ENCODE data around the gene RABEPK. TPM values are rescaled to one million over a fixed set of nuclear protein-coding genes. Genes with fewer than 3 reads are reported as not detected.

RABEPK gene, protein sequence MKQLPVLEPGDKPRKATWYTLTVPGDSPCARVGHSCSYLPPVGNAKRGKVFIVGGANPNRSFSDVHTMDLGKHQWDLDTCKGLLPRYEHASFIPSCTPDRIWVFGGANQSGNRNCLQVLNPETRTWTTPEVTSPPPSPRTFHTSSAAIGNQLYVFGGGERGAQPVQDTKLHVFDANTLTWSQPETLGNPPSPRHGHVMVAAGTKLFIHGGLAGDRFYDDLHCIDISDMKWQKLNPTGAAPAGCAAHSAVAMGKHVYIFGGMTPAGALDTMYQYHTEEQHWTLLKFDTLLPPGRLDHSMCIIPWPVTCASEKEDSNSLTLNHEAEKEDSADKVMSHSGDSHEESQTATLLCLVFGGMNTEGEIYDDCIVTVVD
- total RNA-seq: 10 to 100 TPM; 12.0 to 16.3 (median 15.6) TPM
- 19.4 TPM for total RNA-seq (2013)
- 8.4 to 66.1 (median 15.3) reads per million in 29 experiments for total RNA-seq

DNA sequence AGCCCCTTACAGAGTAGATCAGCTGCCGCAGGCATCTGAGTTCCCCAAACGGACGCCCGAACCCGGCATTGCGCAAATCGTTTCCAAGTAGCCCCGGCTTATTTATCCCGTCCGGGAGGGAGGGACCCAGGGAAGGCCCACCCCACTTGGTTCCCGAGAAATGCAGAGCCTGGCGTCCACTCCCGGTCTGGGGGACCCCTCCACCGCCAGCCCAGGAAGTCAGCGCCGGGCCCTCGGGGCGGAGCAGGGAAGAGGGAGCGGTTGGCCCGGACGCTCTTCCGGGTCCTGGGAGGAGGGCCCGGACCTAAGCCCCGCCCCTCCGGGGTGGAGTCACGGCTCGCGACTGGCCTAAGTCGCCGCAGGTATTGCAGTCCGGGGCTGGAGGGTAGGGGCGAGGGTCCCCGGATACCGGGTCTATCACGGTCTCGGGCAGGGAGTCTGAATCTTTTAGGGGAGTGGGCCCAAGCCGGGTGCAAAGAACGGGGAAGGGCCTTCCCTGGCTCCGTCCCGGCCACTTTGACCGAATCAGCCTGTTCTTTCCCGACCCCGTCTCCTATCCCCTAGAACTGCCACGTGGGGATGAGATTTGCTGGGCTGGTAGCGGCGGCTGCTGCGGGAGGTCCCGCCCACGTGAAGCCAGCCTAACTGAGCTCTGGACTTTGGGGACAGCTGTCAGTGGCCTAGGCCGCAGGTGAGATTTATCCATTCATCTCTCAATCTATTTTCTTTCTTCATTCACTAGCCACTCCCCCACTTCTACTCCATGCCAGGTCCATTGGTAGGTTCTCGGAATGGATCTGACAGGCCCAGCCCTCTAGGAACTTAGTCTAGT, at the start of gene RABEPK:
TSS of gene RABEPK (plus strand) at position 327 of the 832 bp plus-strand sequence. CDS start 2,472 bp downstream, outside the sequence.
- WGBS (ENCODE audit: insufficient coverage): under 1% methylated on average over 37 of the region's 51 CpGs
- Mint-ChIP-seq H3K27ac (peak within 1 kb of the TSS; percentile 89 to 90), H3K4me3 (peak within 1 kb of the TSS; percentile 91 to 93 (median 91)), H3K27me3 (no peaks in the 10 kb centered on the region), H3K36me3 (peaks cover 15% of the 10 kb centered on the region), H3K9me3 (no peaks in the 10 kb centered on the region), H3K4me1 (peaks cover 43 to 50% (median 46%) of the 10 kb centered on the region in 3 donors)
- Histone ChIP-seq H3K4me1 (ENCODE audit: control insufficient read depth in 1 of 2, extremely low read depth in 1 of 2, insufficient read depth in 2 of 2, low read length in 2 of 2) (peaks cover 23 to 56% of the 10 kb centered on the region in 2 experiments), H3K27ac (ENCODE audit: low read length) (peak within 1 kb of the TSS; percentile 78), H3K4me3 (ENCODE audit: control insufficient read depth in 1 of 2, extremely low read depth in 1 of 2, low read length in 1 of 2) (peak within 1 kb of the TSS; percentile 83 to 86), H3K27me3 (replicated peaks in 1 of 2; ENCODE audit: control insufficient read depth in 2 of 2, extremely low read depth in 1 of 2, insufficient read depth in 2 of 2, low read length in 1 of 2) (no peaks in the 10 kb centered on the region), H3K9me3 (no peaks in the 10 kb centered on the region), H3K36me3 (ENCODE audit: control insufficient read depth in 2 of 2, extremely low read depth in 1 of 2, insufficient read depth in 1 of 2, low read length in 1 of 2) (peaks cover 2 to 12% of the 10 kb centered on the region in 2 donors)
- ATAC-seq (replicated peaks in 1 of 4) (peak; percentile 98 to 99 (median 98)), DNase-seq (peak; percentile 61 to 93 (median 81))
- ChIA-PET POLR2A (interaction anchor here (0.7 to 1.0 kb wide), 2 partner anchors 37 to 41 kb away, joined by 4 to 13 read pairs; partner anchors contain the start of gene HSPA5 (in 1 of the 2)), CTCF (interaction anchor here (0.5 to 1.3 kb wide), 3 partner anchors 10 to 41 kb away, joined by 3 to 5 read pairs (median 3); partner anchors contain the start of gene HSPA5 (in 1 of the 2))

DNA sequence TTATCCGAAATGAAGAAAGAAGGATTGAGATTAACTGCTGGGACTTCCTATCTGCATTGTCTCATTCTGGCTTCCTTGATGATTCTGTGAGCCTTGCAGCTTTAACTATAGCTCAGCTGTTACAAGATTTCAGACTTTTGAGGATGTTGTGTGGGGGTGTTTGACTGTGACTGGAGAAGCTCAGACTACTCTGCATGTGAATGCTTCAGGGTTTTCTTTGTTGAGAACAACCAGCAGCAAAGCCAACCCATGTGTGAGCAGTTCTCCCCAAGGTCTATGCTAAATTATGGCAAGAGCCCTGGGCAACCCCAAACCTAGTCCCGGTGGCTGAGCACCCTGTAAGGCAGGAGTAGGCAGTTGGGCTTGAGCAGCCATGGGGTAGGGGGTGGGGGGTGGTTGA, 48.6 kb upstream of the RABEPK start:
- Mint-ChIP-seq H3K36me3 (peaks cover 37% of the 10 kb centered on the region), H3K4me3 (no peak overlapping the region), H3K27me3 (no peaks in the 10 kb centered on the region), H3K4me1 (peaks cover 9 to 12% (median 9%) of the 10 kb centered on the region in 3 donors), H3K9me3 (no peaks in the 10 kb centered on the region), H3K27ac (no peak overlapping the region)
- no peak overlapping the region for H3K27ac ChIP-seq (ENCODE audit: low read length)
- POLR2A ChIA-PET: no interaction called here
- DNase-seq (no peak), ATAC-seq (replicated peaks in 1 of 4) (no peak)
- H3K27me3 ChIP-seq (replicated peaks in 1 of 2; ENCODE audit: control insufficient read depth in 2 of 2, extremely low read depth in 1 of 2, insufficient read depth in 2 of 2, low read length in 1 of 2): no peaks in the 10 kb centered on the region
- no peaks in the 10 kb centered on the region for H3K9me3 ChIP-seq
- H3K4me3 ChIP-seq (ENCODE audit: control insufficient read depth in 1 of 2, extremely low read depth in 1 of 2, low read length in 1 of 2): no peak overlapping the region
- peaks cover 0 to 60% of the 10 kb centered on the region in 2 donors for H3K36me3 ChIP-seq (ENCODE audit: control insufficient read depth in 2 of 2, extremely low read depth in 1 of 2, insufficient read depth in 1 of 2, low read length in 1 of 2)
- WGBS (ENCODE audit: insufficient coverage): no CpG with 5 or more reads among the region's 2 CpGs
- CTCF ChIA-PET: interaction anchor here in 1 of 2 donors (0.6 kb wide), 1 partner anchor 22 kb away, joined by 3 read pairs; no protein-coding TSS in a partner anchor
- no peaks in the 10 kb centered on the region for H3K4me1 ChIP-seq (ENCODE audit: control insufficient read depth in 1 of 2, extremely low read depth in 1 of 2, insufficient read depth in 2 of 2, low read length in 2 of 2)

DNA sequence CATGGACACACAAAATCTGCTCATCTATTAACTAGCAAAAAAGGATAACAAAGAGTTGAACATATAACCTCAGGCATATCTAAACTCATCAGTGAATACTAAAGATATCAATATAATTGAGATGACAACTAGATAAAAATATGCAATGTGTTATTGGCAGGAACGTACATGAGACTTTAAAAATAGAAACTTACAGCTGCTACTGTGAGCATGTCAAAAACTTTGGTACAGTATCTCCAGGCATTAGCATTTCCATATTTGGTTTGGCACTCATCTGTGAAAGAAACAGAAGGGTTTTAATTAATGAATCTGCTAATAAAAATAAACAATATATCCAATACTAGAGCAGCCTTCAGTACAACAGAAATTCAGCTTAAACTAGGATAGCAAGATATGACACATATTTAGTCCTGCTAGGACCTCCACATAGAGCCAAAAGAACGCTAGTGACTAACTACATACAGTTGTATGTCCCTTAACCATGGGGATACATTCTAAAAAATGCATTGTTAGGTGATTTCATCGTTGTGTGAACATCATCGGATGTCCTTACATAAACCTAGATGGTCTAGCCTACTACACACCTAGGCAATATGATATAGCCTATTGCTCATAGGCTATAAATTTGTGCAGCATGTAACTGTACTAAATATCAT, 46.5 kb upstream of the RABEPK start:
- Mint-ChIP-seq H3K27me3 (no peaks in the 10 kb centered on the region), H3K36me3 (peaks cover 43% of the 10 kb centered on the region), H3K4me3 (no peak overlapping the region), H3K27ac (no peak overlapping the region), H3K9me3 (no peaks in the 10 kb centered on the region), H3K4me1 (peaks cover 7 to 8% (median 7%) of the 10 kb centered on the region in 3 donors)
- Histone ChIP-seq H3K27ac (ENCODE audit: low read length) (no peak overlapping the region), H3K4me3 (ENCODE audit: control insufficient read depth in 1 of 2, extremely low read depth in 1 of 2, low read length in 1 of 2) (no peak overlapping the region), H3K9me3 (no peaks in the 10 kb centered on the region), H3K36me3 (ENCODE audit: control insufficient read depth in 2 of 2, extremely low read depth in 1 of 2, insufficient read depth in 1 of 2, low read length in 1 of 2) (peaks cover 0 to 73% of the 10 kb centered on the region in 2 donors), H3K27me3 (replicated peaks in 1 of 2; ENCODE audit: control insufficient read depth in 2 of 2, extremely low read depth in 1 of 2, insufficient read depth in 2 of 2, low read length in 1 of 2) (no peaks in the 10 kb centered on the region), H3K4me1 (ENCODE audit: control insufficient read depth in 1 of 2, extremely low read depth in 1 of 2, insufficient read depth in 2 of 2, low read length in 2 of 2) (no peaks in the 10 kb centered on the region)
- WGBS (ENCODE audit: insufficient coverage): no CpG with 5 or more reads among the region's 4 CpGs
- CTCF ChIA-PET: interaction anchor here in 1 of 2 donors (0.6 kb wide), 1 partner anchor 81 kb away, joined by 4 read pairs; no protein-coding TSS in a partner anchor
- DNase-seq (no peak), ATAC-seq (replicated peaks in 1 of 4) (no peak)
- POLR2A ChIA-PET: no interaction called here

DNA sequence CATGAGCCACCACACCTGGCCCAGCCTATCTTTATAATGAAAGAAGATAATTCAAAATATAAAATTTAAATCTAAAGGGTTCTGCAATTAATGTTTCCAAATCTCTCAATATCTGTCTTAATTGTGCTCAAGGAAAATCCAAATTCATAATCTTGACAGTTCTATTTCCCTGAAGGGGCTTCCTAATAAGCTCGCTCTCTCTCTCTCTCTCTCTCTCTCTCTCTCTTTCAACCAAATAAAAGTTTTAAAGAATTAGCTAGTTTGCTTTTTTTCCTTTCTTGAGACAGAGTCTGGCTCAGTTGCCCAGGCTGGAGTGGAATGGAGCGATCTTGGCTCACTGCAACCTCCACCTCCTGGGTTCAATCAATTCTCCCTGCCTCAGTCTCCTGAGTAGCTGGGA, 43.8 kb upstream of the RABEPK start:
- Mint-ChIP-seq H3K4me3 (no peak overlapping the region), H3K4me1 (peaks cover 3 to 7% (median 5%) of the 10 kb centered on the region in 3 donors), H3K9me3 (no peaks in the 10 kb centered on the region), H3K27ac (no peak overlapping the region), H3K36me3 (peaks cover 33% of the 10 kb centered on the region), H3K27me3 (no peaks in the 10 kb centered on the region)
- ATAC-seq (replicated peaks in 1 of 4): no peak
- H3K27ac ChIP-seq (ENCODE audit: low read length): no peak overlapping the region
- no CpG with 5 or more reads among the region's 2 CpGs for WGBS (ENCODE audit: insufficient coverage)
- H3K4me3 ChIP-seq (ENCODE audit: control insufficient read depth in 1 of 2, extremely low read depth in 1 of 2, low read length in 1 of 2): no peak overlapping the region
- H3K36me3 ChIP-seq (ENCODE audit: control insufficient read depth in 2 of 2, extremely low read depth in 1 of 2, insufficient read depth in 1 of 2, low read length in 1 of 2): peaks cover 0 to 55% of the 10 kb centered on the region in 2 donors
- no peaks in the 10 kb centered on the region for H3K4me1 ChIP-seq (ENCODE audit: control insufficient read depth in 1 of 2, extremely low read depth in 1 of 2, insufficient read depth in 2 of 2, low read length in 2 of 2)
- H3K27me3 ChIP-seq (replicated peaks in 1 of 2; ENCODE audit: control insufficient read depth in 2 of 2, extremely low read depth in 1 of 2, insufficient read depth in 2 of 2, low read length in 1 of 2): no peaks in the 10 kb centered on the region
- H3K9me3 ChIP-seq: no peaks in the 10 kb centered on the region
- CTCF ChIA-PET: no interaction called here
- POLR2A ChIA-PET: interaction anchor here in 1 of 2 donors (0.7 kb wide), 1 partner anchor 14 kb away, joined by 3 read pairs; no protein-coding TSS in a partner anchor
- DNase-seq: no peak

DNA sequence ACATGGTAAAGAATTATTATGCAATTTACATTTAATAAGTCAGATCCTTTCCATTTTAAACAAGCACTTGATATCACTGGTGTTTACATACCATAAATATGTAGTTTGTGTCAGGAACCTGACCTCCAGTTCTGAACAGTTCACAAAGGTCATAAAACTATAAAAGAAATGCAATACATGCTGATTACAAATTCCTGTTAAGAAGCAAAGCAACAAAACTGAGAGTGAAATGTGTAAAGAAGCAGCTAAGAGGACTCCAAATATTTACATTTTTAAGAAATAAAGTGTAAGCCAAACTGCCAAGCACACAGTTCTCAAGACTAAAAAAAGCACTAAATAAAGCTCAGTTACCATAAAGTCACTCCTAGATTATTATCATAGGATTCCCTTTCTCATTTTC, 39.6 kb upstream of the RABEPK start:
- no peak overlapping the region for H3K4me3 ChIP-seq (ENCODE audit: control insufficient read depth in 1 of 2, extremely low read depth in 1 of 2, low read length in 1 of 2)
- no peak overlapping the region for H3K27ac ChIP-seq (ENCODE audit: low read length)
- Mint-ChIP-seq H3K27me3 (no peaks in the 10 kb centered on the region), H3K36me3 (peaks cover 13% of the 10 kb centered on the region), H3K4me3 (no peak overlapping the region), H3K9me3 (no peaks in the 10 kb centered on the region), H3K27ac (no peak overlapping the region), H3K4me1 (peaks cover 5 to 14% (median 10%) of the 10 kb centered on the region in 3 donors)
- ChIA-PET POLR2A (no interaction called here), CTCF (no interaction called here)
- DNase-seq: no peak
- H3K4me1 ChIP-seq (ENCODE audit: control insufficient read depth in 1 of 2, extremely low read depth in 1 of 2, insufficient read depth in 2 of 2, low read length in 2 of 2): no peaks in the 10 kb centered on the region
- ATAC-seq (replicated peaks in 1 of 4): no peak
- H3K9me3 ChIP-seq: no peaks in the 10 kb centered on the region
- no peaks in the 10 kb centered on the region for H3K27me3 ChIP-seq (replicated peaks in 1 of 2; ENCODE audit: control insufficient read depth in 2 of 2, extremely low read depth in 1 of 2, insufficient read depth in 2 of 2, low read length in 1 of 2)
- H3K36me3 ChIP-seq (ENCODE audit: control insufficient read depth in 2 of 2, extremely low read depth in 1 of 2, insufficient read depth in 1 of 2, low read length in 1 of 2): peaks cover 0 to 20% of the 10 kb centered on the region in 2 donors

Measured in T-cell (primary cell).